GM08714 (cell line): Measurements from ENCODE around the gene VWF.
"Not testable (repeated sequence)": the region's sequence is repeated elsewhere in the genome, so short reads cannot be mapped to it uniquely, and the experiment has no call there.

Experiments used
- H3K4me3 ChIP-seq: fragments of 200-500 bp; sonication (Bioruptor generic); 2 replicates; pipeline ENCODE4 v1.5.1; 2014; ENCODE audit warnings: mild to moderate bottlenecking, low read length, inconsistent platforms
- ZNF274 ChIP-seq: IDR thresholded peaks from 2 replicates; pipeline ENCODE4 v1.6.1; 2012; ENCODE audit warnings: mild to moderate bottlenecking, low read depth, low read length

VWF gene

DNA sequence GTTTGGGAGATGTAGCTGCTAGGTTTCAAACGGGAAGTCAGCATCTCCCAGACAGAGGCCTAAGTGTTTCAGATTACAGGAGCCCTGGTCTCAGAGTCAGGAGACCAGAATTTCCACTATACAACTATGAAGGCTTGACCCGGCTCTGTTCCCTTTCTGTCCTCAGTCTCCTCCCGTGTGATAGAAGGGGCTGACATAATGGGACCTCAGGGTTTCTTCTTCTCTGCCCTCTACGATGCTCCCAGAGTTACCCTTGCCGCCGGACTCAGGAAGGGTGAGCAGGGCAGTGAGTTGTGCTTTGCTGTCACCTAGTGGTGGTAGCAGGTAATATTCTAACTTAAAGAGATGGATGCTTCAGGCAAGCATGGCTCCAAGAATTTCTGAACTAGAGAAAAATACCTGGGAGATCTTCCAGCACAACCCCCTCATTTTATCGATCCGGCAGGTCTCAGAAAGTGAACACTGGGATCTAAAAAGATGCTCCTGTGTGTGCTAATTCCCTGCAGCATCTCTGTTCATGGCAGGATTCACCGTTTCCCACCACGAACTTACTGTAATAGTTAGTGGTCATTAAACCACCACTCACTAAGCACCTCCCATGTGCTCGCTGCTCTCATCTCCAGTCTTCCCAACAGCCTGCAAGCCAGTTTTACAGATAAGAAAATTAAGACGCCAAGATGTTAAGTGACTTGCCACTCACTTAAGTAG lies 84.4 kb downstream of the VWF start:
- no peak overlapping the region for H3K4me3 ChIP-seq
- no peak for TF ChIP-seq ZNF274

DNA sequence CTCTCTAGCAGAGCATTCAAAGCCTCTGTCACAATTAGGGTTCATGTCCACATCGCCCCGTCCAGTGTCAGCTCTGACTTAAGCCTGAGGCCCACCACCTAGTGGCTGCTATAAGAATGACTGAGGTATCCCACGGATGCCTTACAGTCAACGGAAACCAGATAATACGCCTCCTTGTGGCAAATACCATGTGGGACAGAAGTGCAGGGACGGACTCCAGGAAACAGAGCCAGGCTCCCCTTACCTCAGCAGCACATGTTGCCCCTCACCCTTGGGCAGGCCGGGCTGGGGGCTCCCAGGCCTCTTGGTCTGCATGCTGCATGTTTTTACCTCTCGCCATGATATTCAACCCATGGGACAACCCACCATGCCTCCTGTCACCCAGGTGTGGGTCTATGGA lies 86.3 kb downstream of the VWF start:
- no peak overlapping the region for H3K4me3 ChIP-seq
- TF ChIP-seq ZNF274 = no peak

DNA sequence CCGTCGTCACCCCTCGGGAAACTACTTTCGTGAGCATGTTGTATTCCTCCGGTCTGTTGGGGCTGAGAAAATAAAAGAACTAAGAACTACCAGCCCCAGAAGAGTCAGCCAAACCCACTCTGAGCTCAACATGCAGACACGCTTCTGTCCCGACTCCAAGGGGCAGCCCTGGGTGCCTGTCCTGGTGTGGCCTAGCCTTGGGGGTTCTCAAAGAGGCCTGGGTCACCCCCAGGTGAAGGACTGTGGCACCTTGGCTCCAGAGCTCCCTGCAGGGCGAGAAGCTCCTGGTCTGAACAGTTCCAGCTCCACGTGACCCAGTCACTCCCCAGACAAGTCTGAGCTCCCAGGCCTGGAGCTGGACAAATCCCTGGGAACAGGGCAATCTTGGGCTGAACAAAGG lies 87.0 kb downstream of the VWF start:
- H3K4me3 ChIP-seq = no peak overlapping the region
- TF ChIP-seq ZNF274 = no peak

DNA sequence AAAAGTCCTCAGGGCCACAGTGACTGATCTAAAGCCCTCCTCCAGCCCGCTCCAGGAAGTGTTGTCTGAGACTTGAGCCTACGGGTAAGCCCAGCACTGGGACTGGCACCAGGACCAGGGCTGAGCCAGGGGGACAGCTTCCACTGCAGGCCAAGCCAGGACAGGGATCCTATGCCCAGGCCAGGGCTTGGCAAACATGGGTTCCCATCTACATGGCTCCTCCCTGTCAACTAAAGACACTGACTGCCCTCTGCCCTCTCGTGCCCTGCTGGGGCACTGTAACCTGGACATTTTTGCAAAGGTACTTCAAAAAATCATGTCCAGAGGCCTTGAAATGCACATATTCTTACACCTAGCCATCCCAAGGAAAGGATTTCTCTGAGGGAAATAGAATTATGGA lies 88.0 kb downstream of the VWF start:
- TF ChIP-seq ZNF274 = no peak
- H3K4me3 ChIP-seq = no peak overlapping the region

DNA sequence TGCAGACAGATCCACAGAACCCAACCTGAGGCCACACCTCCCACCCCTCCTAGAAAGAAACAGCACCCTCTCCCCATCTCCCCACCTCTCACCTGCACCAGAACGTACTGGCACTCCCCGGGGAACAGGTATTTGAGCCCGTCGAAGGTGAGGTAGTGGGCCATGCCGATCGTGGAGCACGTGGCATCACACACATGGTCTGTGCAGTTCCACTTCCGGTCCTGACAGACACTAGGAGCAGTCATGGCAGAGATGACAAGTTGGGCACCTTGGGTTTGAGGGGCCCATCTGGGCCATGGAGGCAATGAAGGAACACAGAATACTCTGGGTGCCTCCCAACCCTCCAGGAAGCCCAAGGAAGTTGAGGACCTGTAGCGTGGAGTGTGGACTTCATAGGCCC lies 89.9 kb downstream of the VWF start:
- no peak overlapping the region for H3K4me3 ChIP-seq
- TF ChIP-seq ZNF274 = no peak

DNA sequence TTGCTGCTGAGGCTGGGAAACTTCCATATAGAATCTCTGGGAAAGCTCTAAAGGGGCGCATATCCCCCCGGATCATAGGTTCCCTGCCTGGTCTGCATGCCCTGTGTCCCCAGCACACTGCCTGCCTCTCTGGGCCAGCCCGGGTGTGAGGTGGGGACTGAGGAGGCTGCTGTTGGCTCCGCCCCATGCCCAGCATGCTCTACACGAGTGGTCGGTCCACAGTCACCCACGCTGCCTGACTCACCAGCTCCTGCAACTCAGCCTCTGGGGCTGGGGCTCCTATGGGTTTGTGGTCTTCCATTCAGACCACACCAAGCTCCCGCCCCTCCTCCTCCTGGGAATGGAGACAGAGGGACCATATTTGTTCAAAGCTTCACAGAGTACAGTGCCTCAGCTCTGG lies 90.9 kb downstream of the VWF start:
- H3K4me3 ChIP-seq = no peak overlapping the region
- no peak for TF ChIP-seq ZNF274

DNA sequence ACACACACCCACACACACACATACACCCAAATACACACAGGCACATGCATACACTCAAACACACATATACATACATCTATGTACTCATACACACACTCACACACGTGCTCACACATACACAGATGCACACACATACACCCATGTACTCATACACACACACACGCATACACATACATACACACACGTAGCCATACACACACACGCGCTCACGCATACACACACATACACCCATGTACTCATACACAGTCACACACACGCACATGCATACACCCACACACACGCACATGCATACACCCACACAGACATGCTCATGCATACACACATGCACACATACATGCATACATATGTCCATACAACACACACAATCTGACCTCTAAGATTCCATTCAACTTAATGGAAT lies 91.7 kb downstream of the VWF start:
- H3K4me3 ChIP-seq = no peak overlapping the region
- TF ChIP-seq ZNF274 = no peak

DNA sequence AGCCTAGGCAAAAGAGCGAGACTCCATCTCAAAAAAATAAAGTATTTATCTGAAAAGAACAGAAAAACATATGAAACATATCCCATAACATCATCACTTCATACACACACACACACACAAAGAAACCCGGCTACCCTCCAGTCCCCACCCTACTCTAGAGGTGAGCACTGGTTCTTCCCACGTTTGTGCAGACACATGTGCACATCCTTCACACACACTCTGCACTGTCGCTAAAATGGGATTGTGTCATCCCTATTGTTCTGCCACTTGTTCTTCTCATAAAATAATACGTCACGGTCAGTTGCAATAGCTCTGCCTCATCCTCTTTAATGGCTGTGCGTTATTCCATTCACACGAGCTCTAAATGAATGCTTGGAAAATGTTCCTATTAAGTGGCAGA lies 93.5 kb downstream of the VWF start:
- no peak for TF ChIP-seq ZNF274
- no peak overlapping the region for H3K4me3 ChIP-seq

DNA sequence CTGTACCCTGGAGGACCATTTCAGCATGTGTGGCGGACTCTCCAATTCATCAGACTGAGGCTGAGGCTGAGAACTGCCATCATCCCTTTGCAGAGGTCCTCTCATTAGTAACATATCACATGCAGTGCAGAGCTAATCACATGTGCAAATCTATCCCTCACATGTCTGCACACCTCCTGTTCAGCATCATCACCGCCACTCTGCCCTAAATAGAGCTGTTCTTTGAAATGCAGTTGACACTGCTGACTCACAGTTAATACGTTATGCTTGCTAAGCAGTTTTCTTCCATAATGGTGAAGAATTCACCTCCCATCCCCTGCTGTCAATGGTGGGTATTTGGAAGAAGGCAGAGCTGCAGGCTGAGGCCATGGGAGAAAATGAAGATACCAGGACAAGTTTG lies 94.4 kb downstream of the VWF start:
- TF ChIP-seq ZNF274 = no peak
- no peak overlapping the region for H3K4me3 ChIP-seq

DNA sequence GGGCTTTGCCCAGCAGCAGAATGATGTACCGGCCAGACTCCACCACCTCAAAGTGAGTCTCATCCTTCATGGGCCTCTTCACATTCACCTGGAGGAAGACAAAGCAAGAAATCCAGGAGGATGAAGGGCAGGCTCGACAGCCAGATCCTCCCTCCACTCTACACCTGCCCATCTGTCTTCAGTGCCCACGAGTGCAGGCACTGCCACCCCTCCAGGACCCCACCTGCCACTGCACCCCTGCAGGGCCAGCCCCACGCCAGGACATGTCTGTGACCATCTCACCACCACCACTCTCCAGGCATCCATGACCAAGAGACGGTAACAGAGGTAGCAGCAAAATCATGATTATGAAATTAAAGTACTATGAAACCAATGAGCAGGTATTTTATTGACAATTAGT lies 95.1 kb downstream of the VWF start:
- TF ChIP-seq ZNF274 = no peak
- no peak overlapping the region for H3K4me3 ChIP-seq

DNA sequence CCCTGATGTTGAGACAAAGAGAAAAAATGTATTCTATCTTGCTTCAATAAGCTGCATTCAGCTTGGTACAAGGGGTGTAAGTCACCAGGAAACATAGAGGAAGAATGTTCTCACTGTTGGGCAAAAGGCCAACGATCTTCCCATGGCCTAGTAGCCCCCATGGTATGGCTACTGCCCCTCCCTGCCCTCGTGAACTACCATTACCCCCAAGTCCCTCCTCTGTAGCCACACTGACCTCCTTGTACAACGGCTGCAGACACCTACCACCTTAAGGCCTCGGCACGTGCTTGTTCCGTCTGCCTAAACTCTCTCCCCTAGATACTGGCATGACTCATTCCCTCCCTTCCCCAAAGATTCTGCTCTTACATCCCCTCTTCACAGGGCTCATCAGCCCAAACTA lies 97.5 kb downstream of the VWF start:
- no peak for TF ChIP-seq ZNF274
- no peak overlapping the region for H3K4me3 ChIP-seq

DNA sequence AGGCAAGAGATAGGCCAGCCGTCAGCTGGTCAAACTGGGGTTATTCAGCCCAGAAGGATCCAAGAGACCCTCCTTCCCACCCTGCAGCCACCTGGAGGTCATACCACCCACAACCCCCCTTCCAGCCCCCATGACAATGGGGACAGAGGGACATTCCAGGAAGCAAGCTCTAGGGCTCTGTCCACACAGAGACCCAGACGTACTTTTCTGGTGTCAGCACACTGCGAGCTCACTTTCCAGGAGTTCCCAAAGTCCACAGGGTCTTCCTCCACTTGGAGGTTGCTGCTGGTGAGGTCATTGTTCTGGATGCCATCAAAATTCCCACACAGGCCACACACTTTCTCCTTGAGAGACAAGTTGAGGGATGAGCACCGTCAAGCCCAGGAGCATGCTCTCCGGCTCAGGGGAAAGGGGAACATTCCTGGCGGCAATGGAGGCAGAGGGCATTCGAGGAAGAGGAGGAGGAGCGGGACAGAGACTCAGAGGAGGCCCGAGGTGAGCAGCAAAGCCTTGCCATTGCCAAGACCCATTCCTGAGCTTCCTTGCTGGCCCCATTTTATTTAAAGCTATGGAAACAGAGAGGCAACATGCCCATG lies 98.7 kb downstream of the VWF start:
- not testable (repeated sequence) for H3K4me3 ChIP-seq

DNA sequence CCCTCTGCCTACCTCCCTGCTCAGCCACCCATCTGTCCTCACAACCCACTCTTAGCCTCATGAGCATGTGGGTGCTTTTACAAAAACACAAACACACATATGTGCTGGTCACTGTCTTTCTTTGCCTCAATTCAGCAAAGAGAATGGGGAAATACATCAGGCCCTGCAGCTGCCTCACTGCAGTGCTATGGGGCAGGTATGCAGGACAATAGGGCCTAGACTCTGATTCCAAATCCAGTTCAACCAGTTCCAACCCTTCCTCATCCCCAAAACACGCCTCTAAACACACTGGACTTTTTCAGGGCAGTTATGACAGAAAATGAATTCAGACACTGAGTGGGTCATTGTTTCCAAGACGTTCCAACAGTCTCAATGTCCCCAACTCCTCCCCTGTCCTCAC lies 100.4 kb downstream of the VWF start:
- H3K4me3 ChIP-seq = not testable (repeated sequence)

DNA sequence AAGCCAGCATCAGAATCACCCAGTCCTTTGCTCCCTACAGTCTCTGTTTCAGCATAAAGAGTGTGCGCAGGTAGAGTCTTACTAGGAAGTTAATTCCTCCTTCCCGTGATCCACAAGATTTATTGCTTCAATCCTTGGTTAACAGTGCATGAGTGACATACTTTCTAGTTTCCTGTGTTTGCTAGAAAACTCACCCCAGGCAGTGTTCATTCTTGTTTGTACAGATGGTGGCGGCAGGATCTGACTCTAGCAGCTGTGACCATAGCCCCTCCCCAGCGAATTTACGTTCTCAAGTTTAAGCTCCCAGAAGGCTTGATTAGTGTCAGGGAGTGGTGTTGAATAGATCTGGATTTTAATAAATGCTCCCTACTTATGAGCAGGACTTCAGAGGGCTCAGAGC lies 103.5 kb downstream of the VWF start:
- no peak overlapping the region for H3K4me3 ChIP-seq
- TF ChIP-seq ZNF274 = no peak

DNA sequence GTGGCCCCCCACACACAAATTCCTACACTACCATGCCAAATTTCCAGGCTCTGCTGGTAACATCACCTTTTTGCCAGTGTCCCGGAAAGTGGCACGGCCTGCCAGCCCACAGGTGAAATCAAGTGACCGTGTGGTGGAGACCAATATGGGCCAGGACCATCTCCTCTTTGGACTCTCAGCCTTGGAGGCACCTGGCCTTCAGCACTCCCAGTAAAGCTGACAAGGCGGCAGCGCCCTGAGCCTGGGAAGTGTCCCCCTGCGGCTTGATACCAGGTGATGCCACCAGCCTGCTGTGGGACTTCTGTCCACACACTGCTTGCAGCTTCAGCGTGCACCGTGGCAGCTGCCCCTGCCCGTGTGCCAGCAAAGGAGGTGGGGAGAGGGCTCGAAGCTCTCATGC lies 104.0 kb downstream of the VWF start:
- H3K4me3 ChIP-seq = not testable (repeated sequence)

DNA sequence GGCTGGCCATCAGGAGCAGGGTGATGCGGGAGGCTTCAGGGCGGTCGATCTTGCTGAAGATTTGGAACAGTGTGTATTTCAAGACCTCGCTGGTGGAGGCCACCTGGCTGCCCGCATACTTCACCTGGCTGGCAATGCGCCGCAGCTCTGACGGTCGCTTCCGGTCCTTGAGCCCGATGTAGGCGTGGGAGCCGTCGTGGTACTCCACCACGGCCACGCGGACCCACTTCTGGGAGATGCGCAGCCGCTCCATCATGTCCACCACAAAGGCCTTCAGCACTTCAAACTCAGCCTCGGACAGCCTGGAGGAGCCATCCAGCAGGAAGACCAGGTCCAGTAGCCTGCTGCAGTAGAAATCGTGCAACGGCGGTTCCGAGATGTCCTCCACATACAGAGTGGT lies 105.2 kb downstream of the VWF start:
- H3K4me3 ChIP-seq = not testable (repeated sequence)
